ENCODE measurements around the gene PERP.

DNA sequence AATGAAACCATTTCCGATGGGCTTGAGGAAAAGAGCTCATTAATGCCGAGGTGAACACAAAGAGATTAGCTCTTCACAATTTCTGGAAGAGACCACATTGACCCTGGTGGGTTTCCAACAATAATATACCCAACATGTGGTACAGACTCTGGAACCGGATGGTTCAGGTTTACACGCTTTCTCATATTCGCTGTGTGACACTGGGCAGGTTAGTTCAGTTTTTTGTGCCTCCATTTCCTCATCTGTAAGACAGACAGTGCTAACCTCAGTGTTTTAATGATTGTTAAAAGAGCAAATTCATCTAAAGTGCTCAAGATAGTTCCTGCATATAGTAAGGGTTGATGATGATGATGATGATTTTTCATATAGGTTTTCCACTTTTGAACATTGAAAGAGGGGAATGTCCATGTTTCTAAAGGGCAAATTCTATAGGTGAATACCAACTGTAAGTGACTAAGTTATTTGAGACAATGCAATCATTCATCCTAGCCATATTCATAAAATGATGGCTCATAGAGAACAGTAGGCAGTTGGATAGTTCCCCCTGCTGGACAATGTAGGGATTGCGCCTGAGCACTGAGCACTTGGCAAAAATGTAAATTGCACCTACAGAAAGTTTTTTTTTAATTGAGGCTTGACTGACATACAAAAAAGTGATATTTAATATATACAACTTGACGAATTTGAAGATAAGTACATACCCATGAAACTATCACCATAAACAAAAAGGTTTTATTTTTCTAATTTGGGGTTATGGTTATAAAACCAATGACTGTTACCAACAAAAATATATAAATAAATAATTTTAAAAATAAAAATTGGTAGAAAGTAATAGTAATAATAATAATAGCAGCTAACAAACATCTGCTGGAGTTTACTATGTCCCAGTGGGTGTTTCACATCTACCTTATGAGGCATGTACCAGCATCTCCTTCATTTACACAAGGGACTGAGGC is 2.1 kb upstream of the PERP start:
- TF ChIP-seq HDAC2 (IDR thresholded peaks at IDR 0.05; ENCODE audit: borderline replicate concordance in 1 of 2, low read depth in 2 of 2, low read length in 2 of 2), result no peak
- TF ChIP-seq CBX8 (IDR thresholded peaks at IDR 0.05; ENCODE audit: borderline replicate concordance, low read depth, low read length), result no peak
